ENCODE results near the gene MED13.
"Not testable (repeated sequence)": the region's sequence is repeated elsewhere in the genome, so short reads cannot be mapped to it uniquely, and the experiment has no call there.

Gene MED13

DNA sequence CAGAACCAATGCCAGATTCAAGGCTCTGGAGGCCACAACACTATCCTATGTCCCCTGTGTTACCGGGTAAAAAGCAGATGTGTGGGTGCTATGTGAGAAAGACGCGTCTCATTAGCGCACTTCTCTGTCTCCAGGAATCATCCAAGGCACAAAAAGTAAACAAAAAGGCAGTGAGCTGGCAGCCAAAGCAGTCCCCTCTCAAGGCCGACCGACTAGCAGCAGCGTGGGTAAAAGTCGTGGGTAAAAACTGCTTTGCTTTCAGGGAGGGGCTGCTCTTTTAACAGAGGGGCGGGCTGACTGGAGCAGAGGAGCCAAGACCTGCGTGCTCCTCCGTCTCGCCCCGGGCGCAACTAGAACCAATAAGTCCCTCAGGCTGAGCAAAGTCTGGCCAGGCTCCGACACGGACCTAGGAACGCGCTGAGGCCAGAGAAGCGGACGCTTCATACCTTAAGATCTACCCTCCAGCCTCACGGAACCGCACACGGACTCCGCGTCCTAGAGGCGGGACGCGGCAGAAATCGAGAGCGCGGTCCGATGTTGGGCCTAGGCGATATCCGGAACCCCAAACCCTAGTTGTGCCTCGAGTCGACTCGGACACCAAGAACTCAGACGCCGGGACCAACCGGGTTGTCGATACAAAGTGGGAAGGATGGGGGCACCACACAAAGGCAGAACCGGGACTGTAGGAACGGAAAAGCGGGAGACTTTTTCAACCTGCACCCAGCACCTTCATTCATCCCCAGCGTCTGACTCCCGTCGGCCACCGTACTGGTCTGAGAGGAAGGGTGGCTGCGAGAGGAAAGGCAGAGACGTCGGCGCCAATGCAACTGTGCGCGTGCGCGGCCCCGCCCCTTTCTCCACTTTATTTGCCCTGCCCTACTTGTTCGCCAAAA lies 137.6 kb downstream of the MED13 start, which contains the start of gene INTS2:
INTS2 (minus strand) TSS at position 775 of the 893 bp plus-strand sequence. CDS start 1,338 bp downstream, outside the sequence.
- peak; percentile 91 to 92 (median 92) for DNase-seq (ENCODE audit: low read depth in 2 of 3, low spot score in 1 of 3)

DNA sequence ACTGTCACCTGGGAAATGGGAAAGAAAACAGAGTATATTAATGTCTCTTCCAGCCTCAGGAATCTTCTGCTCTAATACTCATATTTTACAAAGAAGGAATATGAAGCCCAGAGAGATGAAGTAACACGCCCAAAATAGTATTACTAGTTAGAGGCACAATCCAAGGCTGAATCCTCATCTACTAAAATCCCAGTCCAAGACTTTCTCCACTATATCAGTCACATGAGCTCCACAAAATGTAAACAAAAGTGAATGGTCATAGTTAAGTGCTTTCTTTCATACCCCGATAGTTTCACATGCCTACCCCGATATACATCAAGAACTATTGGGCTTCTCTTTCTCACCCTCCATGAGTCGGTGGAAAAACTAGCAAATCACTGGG lies 138.3 kb downstream of the MED13 start:
- no peak for DNase-seq (ENCODE audit: low read depth in 2 of 3, low spot score in 1 of 3)

DNA sequence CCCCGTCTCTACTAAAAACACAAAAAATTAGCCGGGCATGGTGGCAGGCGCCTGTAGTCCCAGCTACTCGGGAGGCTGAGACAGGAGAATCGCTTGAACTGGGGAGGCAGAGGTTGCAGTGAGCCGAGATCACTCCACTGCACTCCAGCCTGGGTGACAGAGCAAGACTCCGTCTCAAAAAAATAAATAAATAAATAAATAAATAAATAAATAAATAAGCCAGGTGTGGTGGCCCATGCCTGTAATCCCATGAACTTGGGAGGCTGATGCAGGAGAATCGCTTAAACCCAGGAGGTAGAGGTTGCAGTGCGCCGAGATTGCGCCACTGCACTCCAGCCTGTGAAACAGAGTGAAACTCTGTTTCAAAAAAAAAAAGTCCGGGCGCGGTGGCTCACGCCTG lies 149.9 kb downstream of the MED13 start:
- not testable (repeated sequence) for DNase-seq (ENCODE audit: low read depth in 2 of 3, low spot score in 1 of 3)

DNA sequence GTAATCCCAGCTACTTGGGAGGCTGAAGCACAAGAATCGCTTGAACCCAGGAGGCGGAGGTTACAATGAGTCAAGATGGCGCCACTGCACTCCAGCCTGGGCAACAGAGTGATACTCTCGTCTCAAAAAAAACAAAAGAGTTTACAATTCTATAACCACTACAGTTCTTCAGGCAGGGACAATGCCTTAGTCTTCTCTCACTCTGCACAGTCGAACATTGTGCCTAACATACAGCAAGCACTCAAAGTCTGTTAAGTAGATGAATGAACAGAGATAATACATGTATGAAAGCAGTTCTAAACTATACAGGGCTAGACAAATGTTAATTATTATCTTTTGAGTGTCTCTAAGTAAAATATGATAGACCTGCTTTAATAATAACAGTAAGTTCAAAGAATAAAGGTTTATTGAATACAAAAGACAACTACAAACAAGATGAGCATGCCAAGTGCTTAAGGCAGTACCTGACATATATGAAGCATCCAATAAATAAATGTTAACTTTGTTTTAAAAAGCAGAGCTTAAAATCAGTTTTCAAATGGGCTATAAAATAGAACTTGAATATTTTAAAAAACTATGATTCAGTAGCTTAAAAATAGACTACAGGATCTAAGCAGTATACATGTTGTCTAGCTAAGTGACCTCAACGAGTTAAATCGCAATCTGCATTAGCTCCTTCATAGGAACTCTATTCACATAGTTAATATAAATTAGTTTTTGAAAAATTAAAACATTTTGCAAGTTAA lies 156.6 kb downstream of the MED13 start:
- DNase-seq (ENCODE audit: low read depth in 2 of 3, low spot score in 1 of 3) = no peak

DNA sequence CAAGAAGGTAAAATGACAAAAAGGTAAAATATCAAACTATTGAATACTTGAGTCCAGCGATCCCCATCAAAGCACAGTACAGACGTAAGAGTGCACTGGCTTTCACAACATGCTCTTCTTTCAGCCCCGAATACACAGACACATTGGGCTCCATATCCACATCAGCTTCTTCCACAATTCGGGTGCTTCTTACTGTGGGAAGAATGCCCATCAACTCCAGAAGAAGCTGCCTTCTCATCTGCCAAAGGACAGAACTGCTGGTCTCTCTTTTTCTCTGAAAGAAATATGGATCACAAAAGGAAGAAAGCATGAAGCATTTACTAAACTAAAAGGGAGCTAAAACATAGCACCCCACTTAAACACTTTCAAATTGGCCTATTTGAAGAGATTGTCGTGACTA lies 157.7 kb downstream of the MED13 start:
- no peak for DNase-seq (ENCODE audit: low read depth in 2 of 3, low spot score in 1 of 3)

DNA sequence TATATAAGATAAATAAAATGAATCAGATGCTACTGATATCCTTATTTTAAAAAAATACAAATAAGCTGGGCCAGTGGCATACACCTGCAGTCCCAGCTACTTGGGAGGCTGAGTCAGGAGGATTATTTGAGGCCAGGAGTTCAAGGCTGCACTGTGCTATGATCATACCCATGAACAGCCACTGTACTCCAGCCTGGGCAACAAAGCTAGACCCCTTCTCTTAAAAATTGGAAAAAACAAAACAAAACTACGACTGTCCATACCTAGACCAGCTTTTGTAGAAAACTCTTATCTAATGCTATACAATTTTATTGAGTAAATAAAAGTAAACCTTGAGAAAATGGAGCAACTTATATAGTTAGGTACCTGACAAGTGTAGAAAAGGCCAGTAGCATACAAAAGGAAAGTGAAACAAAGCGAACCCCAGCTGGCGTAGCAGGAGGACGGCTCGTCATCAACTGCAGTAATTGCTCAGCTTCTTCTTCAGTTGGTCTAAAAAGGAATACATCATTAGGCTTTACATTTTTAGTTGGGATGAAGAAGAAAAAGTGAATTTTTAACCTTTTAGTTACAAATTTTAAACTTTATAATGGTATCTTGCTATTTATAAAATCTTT lies 160.9 kb downstream of the MED13 start:
- no peak for DNase-seq (ENCODE audit: low read depth in 2 of 3, low spot score in 1 of 3)

DNA sequence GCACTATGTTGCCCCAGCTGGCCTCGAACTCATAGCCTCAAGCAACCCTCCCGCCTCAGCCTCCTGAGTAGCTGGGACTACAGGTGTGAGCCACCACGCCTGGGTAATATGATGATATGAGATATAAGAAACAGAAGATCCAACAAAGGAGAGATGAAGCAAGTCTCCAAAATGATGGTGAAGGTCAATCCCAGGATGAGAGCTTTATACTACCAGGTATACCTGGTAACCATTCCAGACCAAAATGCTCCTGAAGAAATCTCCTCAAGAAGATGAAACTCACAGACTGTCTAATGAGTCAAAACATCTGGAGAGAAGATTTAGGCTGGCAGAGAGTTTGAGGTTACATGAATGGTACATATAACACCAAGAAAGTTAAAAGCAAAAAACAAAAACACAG lies 161.8 kb downstream of the MED13 start:
- no peak for DNase-seq (ENCODE audit: low read depth in 2 of 3, low spot score in 1 of 3)

DNA sequence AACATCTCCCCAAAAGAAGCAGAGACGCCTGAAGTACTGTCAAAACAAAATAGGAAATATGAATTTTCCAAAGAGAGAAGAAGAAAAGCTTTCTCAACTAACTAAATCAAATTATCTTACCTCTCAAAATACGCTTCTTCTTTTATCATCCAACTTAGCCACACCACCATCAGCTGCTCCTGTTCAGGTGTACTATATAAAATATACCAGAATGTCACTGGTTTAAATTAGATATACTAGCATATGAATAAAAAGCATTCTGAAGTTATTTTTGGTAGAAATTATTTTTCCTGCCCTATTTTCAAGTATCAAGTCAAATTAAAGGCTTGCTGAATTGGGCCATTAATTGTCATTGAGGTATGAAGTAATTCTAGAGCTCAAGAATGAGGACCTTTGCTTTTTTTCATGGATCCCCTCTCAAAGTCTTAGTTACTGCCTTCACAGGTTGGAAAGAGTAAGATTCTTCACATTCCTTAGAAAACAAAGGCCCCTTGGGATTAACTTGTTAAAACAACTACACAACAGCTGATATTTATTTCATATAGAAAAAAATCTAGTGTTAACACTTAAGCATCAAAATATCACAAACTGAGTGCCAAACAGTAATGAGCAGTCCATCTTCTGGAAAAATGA lies 167.4 kb downstream of the MED13 start:
- no peak for DNase-seq (ENCODE audit: low read depth in 2 of 3, low spot score in 1 of 3)

DNA sequence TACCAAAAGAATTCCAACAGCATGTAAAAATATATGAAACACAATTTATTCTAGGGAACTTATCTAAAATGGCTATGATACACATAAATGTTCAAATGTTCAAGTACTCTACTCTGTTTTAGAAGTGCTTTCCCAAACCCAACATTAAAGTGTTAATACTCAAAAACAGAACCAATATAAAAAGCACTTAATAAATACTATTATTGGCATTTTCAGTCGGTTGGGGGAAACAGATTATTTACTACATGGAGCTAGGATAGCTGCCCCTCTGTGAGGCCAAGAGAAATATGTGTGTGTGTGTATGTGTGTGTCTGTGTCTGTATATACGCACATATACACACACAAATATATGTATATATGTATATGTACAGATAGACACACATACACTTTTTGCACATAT lies 169.7 kb downstream of the MED13 start:
- no peak for DNase-seq (ENCODE audit: low read depth in 2 of 3, low spot score in 1 of 3)

DNA sequence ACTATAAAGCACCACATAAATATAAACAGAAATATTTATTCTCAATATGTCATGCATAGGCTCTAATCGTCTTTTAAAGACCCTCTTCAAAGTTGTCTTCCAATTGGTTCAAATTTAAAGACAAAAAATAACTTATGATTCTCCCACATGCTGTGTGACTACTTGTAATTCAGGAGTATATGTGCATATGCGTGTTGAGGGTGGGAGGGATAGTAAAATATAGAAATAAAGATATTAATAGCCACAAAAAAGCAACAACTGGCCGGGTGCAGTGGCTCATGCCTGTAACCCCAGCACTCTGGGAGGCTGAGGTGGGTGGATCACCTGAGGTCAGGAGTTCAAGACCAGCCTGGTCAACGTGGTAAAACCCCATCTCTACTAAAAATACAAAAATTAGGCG lies 170.8 kb downstream of the MED13 start:
- not testable (repeated sequence) for DNase-seq (ENCODE audit: low read depth in 2 of 3, low spot score in 1 of 3)
